K562 (cell line): ENCODE results near the gene SLC43A2. TPM values are rescaled to one million over a fixed set of nuclear protein-coding genes. Genes with fewer than 3 reads are reported as not detected.

Experiments
- ATAC-seq: fragments of 200-7000 bp; cut with Tn5 transposase; 3 replicates; pipeline ENCODE4 v1.9.1; 2020; ENCODE audit warnings: moderate library complexity
- BruUV-seq: library from RNA; stranded (reverse); fragments of 400-500 nt; replicated peaks from 2 replicates; lab custom pipeline; 2021; lab: Mats Ljungman, UMichigan
- CTCF ChIA-PET: fragments of 300-600 bp; formaldehyde crosslinking; extraction: SDS; loops from one replicate; lab custom pipeline; 2021; ENCODE audit warnings: low intra/inter-chr PET ratio; lab: Yijun Ruan, JAX
- POLR2A ChIA-PET: fragments of 300-600, 350-650 bp; sonication (Branson Sonifier 250); formaldehyde crosslinking; extraction: SDS; loops from one replicate; lab custom pipeline; 2021; ENCODE audit warnings: antibody characterized with exemption, inconsistent platforms; lab: Yijun Ruan, JAX
- DNase-seq, 4 experiments: peaks; one replicate each; pipeline versions ENCODE4 v3.0.0 to v3.0.0-alpha.2; 2011 to 2018; ENCODE audit warnings: low spot score in 3 of 4, mixed read lengths in 3 of 4; ENCODE audit errors: extremely low read depth in 1 of 4
- FAIRE-seq: peaks from 2 replicates; lab custom pipeline; 2011; peaks lifted over from hg19 to GRCh38; lab: Jason Lieb, UNC
- H2AFZ ChIP-seq: 2 replicates; pipeline ENCODE4 v1.6.0; 2011; ENCODE audit warnings: low read depth, low read length, control low read depth, inconsistent platforms
- H3K27ac ChIP-seq: fragments of 200-600 bp; 3 replicates; pipeline ENCODE4 v1.8.0; 2011; ENCODE audit warnings: low read depth, mild to moderate bottlenecking, control low read depth, inconsistent platforms, low read length, moderate library complexity, mixed read lengths; ENCODE audit errors: extremely low read depth
- H3K27me3 ChIP-seq, 2 experiments: fragments of 300-600 bp in 1 of 2; 2 replicates in 1 of 2; 3 replicates in 1 of 2; pipeline versions ENCODE4 v1.6.0 to v1.8.0; 2011; ENCODE audit warnings: inconsistent platforms in 2 of 2, low read length in 2 of 2, mild to moderate bottlenecking in 1 of 2, mixed read lengths in 1 of 2, moderate library complexity in 1 of 2; ENCODE audit not compliant: control insufficient read depth in 2 of 2, insufficient read depth in 2 of 2
- H3K36me3 ChIP-seq: fragments of 300-600 bp; 3 replicates; pipeline ENCODE4 v1.8.0; 2011; ENCODE audit warnings: mild to moderate bottlenecking, low read length, inconsistent platforms; ENCODE audit not compliant: control insufficient read depth, insufficient read depth
- H3K4me1 ChIP-seq, 2 experiments: fragments of 200-600 bp in 1 of 2; replicated peaks in 1 of 2; 2 replicates in 1 of 2; 3 replicates in 1 of 2; pipeline versions ENCODE4 v1.5.1 to v1.8.0; 2011; ENCODE audit warnings: inconsistent platforms in 2 of 2, low read length in 2 of 2, mild to moderate bottlenecking in 1 of 2, mixed read lengths in 1 of 2, moderate library complexity in 1 of 2; ENCODE audit not compliant: control insufficient read depth in 2 of 2, insufficient read depth in 2 of 2
- H3K4me2 ChIP-seq: 2 replicates; pipeline ENCODE4 v1.6.1; 2011; ENCODE audit warnings: low read length, control low read depth, inconsistent platforms, mixed read lengths; ENCODE audit not compliant: insufficient read depth
- H3K4me3 ChIP-seq: fragments of 200-600 bp; sonication (generic), shearing (Covaris generic); 2 replicates; pipeline ENCODE4 v1.5.1; 2016; ENCODE audit warnings: control low read depth, inconsistent platforms
- H3K79me2 ChIP-seq: fragments of 200-600 bp; 3 replicates; pipeline ENCODE4 v1.8.0; 2011; ENCODE audit warnings: low read length, inconsistent platforms; ENCODE audit not compliant: control insufficient read depth, insufficient read depth
- H3K9ac ChIP-seq, 2 experiments: 2 replicates each; pipeline versions ENCODE4 v1.6.0 to v1.6.1; 2011; ENCODE audit warnings: low read depth in 2 of 2, low read length in 2 of 2, control low read depth in 1 of 2, inconsistent platforms in 1 of 2, mild to moderate bottlenecking in 1 of 2, mixed read lengths in 1 of 2; ENCODE audit not compliant: insufficient read depth in 1 of 2
- H3K9me1 ChIP-seq: one replicate; pipeline ENCODE4 v1.6.0; 2011; ENCODE audit warnings: inconsistent platforms, mild to moderate bottlenecking, low read length, moderate library complexity; ENCODE audit not compliant: control insufficient read depth, insufficient read depth
- H3K9me3 ChIP-seq: replicated peaks from 2 replicates; pipeline ENCODE4 v1.5.1; 2011; ENCODE audit warnings: low read depth, low read length, inconsistent platforms; ENCODE audit not compliant: control insufficient read depth, insufficient read depth
- H4K20me1 ChIP-seq: replicated peaks from 2 replicates; pipeline ENCODE4 v1.6.1; 2011; ENCODE audit warnings: low read length, inconsistent platforms, mixed read lengths; ENCODE audit not compliant: control insufficient read depth, insufficient read depth
- FUS ChIP-seq: fragments of 200-400 bp; formaldehyde crosslinking; optimal IDR thresholded peaks from 2 replicates; pipeline ENCODE3; 2017; ENCODE audit warnings: low read depth, low read length
- GABPB1 ChIP-seq: sonication (generic); formaldehyde crosslinking; IDR thresholded peaks from 2 replicates; pipeline ENCODE4 v1.8.0; 2022; ENCODE audit warnings: mild to moderate bottlenecking, missing genetic modification reagents
- GATAD2B ChIP-seq: fragments of 450-650 bp; IDR thresholded peaks from 2 replicates; pipeline ENCODE4 v1.6.1; 2017; ENCODE audit warnings: mild to moderate bottlenecking, borderline replicate concordance
- GTF2A2 ChIP-seq: IDR thresholded peaks from 2 replicates; pipeline ENCODE4 v1.6.1; 2016; ENCODE audit warnings: mild to moderate bottlenecking, missing genetic modification characterization, missing compliant biosample characterization
- STAT6 ChIP-seq: sonication (generic); formaldehyde crosslinking; IDR thresholded peaks from 2 replicates; pipeline ENCODE4 v1.8.1; 2023; ENCODE audit warnings: mild to moderate bottlenecking, missing genetic modification reagents
- ZBTB9 ChIP-seq: fragments of 450-650 bp; formaldehyde crosslinking; IDR thresholded peaks from 2 replicates; pipeline ENCODE4 v1.4.0; 2020; ENCODE audit warnings: mild to moderate bottlenecking, moderate library complexity
- WGBS: fragments of 100-300 bp; shearing (Covaris generic); methylation state at CpG from one replicate; pipeline ENCODE4 v1.1.6; 2016; ENCODE audit warnings: low coverage, mixed read lengths; ENCODE audit not compliant: insufficient coverage; ENCODE audit errors: missing lambda C conversion rate; 5-methylcytosine and 5-hydroxymethylcytosine counted together
- in situ Hi-C: fragments of 300-500 bp; cut with MboI; formaldehyde crosslinking; loops from 4 replicates; pipeline ENCODE4 v1.15.0; 2018; ENCODE audit warnings: inconsistent platforms, mixed read lengths
- intact Hi-C: fragments of 100-400 bp; cut with micrococcal nuclease; formaldehyde crosslinking; loops from 2 replicates; pipeline ENCODE4 v1.14.2; 2022
- polyA plus RNA-seq, 8 experiments: library from polyadenylated mRNA; depleted of rRNA in 4 of 8; stranded (reverse) in 5 of 8; unstranded in 3 of 8; fragments of >200 nt; fragmentation: Nextera tagmentation in 2 of 8; fragmentation: Illumina TruSeq in 1 of 8; extraction: Ambion mirVana in 2 of 8; extraction: Trizol in 1 of 8; gene quantifications; 2 replicates each; pipeline versions ENCODE4 v1.2.1 to v1.2.3, GENCODE V29; 2011 to 2014; ENCODE audit warnings: inconsistent platforms in 1 of 8, missing spikeins in 1 of 8
- total RNA-seq, 7 experiments: library from RNA; depleted of rRNA in 6 of 7; stranded (reverse); fragments of >200 nt in 6 of 7; fragmentation: Illumina TruSeq in 2 of 7; extraction: Trizol in 2 of 7; gene quantifications; 2 replicates each; pipeline versions ENCODE4 v1.2.1 to v1.2.3, GENCODE V29; 2011 to 2021; ENCODE audit warnings: low replicate concordance in 1 of 7

Gene SLC43A2
- total and polyA plus RNA-seq, 9 of the 15 experiments (the other 6 are each of a cell fraction or from before 2014, with no cell fraction given), result 0.03 to 10.2 (median 3.6) TPM

GRCh38 chr17:1647802-1648171 lies 19.2 kb upstream of the SLC43A2 start:
- peaks cover 12% of the 10 kb centered on the region; the same call in 2 of the 3 replicates for H3K79me2 ChIP-seq
- H4K20me1 ChIP-seq, result 0 out of 2 replicates have a peak, but pooled peaks cover 2% of the 10 kb centered on the region
- no TSS peak for BruUV-seq
- H3K9me3 ChIP-seq, result no peaks in the 10 kb centered on the region
- ChIA-PET CTCF (interaction anchor here (1.5 kb wide), 1 partner anchor 73 kb away, joined by 8 read pairs; no protein-coding TSS in a partner anchor), POLR2A (interaction anchor here (0.8 to 2.8 kb wide), 3 partner anchors 11 to 17 kb away, joined by 3 to 15 read pairs (median 6); no protein-coding TSS in a partner anchor)
- H3K36me3 ChIP-seq, result peaks cover 47% of the 10 kb centered on the region
- H3K4me1 ChIP-seq, result peaks cover 21 to 68% of the 10 kb centered on the region in 2 experiments
- H3K4me2 ChIP-seq, result peak overlapping the region; percentile 84
- H3K27ac ChIP-seq, result no peak overlapping the region; the same call in 1 of the 3 replicates
- FAIRE-seq (no peak), DNase-seq (no peak), ATAC-seq (no peak)
- H2AFZ ChIP-seq, result no peak overlapping the region
- intact Hi-C loops, result no loop called here
- peak overlapping the region; percentile 84 to 97; a peak in 3 of 4 replicates for H3K9ac ChIP-seq
- H3K27me3 ChIP-seq, result no peaks in the 10 kb centered on the region
- no peaks in the 10 kb centered on the region for H3K9me1 ChIP-seq
- in situ Hi-C loops, result no loop called here
- no peak for TF ChIP-seq GTF2A2
- WGBS, result 80% methylated on average over 4 of the region's 11 CpGs
- H3K4me3 ChIP-seq, result peak overlapping the region; percentile 55; the same call in 1 of the 2 replicates

- H3K9me1 ChIP-seq, result no peaks in the 10 kb centered on the region
- BruUV-seq, result TSS peak; percentile 30
- 86% methylated on average over 7 of the region's 13 CpGs for WGBS
- no peaks in the 10 kb centered on the region for H3K9me3 ChIP-seq
- no peak for TF ChIP-seq FUS
- no peak for TF ChIP-seq GATAD2B
- TF ChIP-seq STAT6 (CRISPR knock-in tag), result no peak
- TF ChIP-seq GABPB1 (CRISPR knock-in tag), result no peak
- no peak for TF ChIP-seq ZBTB9 (CRISPR knock-in tag)
- no peak overlapping the region for H2AFZ ChIP-seq
- H3K4me3 ChIP-seq, result no peak overlapping the region
- peaks cover 33% of the 10 kb centered on the region for H3K36me3 ChIP-seq
- H4K20me1 ChIP-seq, result 0 out of 2 replicates have a peak, but pooled peaks cover 2% of the 10 kb centered on the region
- no peak overlapping the region for H3K27ac ChIP-seq
- ChIA-PET POLR2A (no interaction called here), CTCF (no interaction called here)
- H3K27me3 ChIP-seq, result no peaks in the 10 kb centered on the region
- peaks cover 12% of the 10 kb centered on the region; the same call in 2 of the 3 replicates for H3K79me2 ChIP-seq
- in situ Hi-C loops, result no loop called here
- intact Hi-C loops, result no loop called here
- peaks cover 19 to 66% of the 10 kb centered on the region in 2 experiments for H3K4me1 ChIP-seq
- peak overlapping the region in 1 of 2 experiments; percentile 40; a peak in 1 of 4 replicates for H3K9ac ChIP-seq
- H3K4me2 ChIP-seq, result no peak overlapping the region
- FAIRE-seq (no peak), ATAC-seq (no peak), DNase-seq (no peak)
Measured at GRCh38 chr17:1646199-1646875, 17.7 kb upstream of the SLC43A2 start.
